COR-L47 (cell line): Measurements from ENCODE around the gene GPC2.

Experiments used
- DNase-seq: peaks from one replicate; lab custom pipeline; 2025; lab: John Stamatoyannopoulos, UW

Gene GPC2

GRCh38 chr7:100169147-100169850 lies 7.9 kb downstream of the GPC2 start:
- DNase-seq, result peak; percentile 10

- DNase-seq, result no peak
Measured at GRCh38 chr7:100167912-100168323, 9.3 kb downstream of the GPC2 start.

GRCh38 chr7:100166970-100167911 lies 9.9 kb downstream of the GPC2 start:
- DNase-seq, result no peak

GRCh38 chr7:100166317-100166940 lies 10.8 kb downstream of the GPC2 start:
- DNase-seq, result no peak

GRCh38 chr7:100163871-100164270 lies 13.3 kb downstream of the GPC2 start:
- DNase-seq, result no peak

- no peak for DNase-seq
Measured at GRCh38 chr7:100163006-100163531, 14.1 kb downstream of the GPC2 start.

- no peak for DNase-seq
Measured at GRCh38 chr7:100160067-100160466, 17.1 kb downstream of the GPC2 start.

- no peak for DNase-seq
Measured at GRCh38 chr7:100159099-100159623, 18.0 kb downstream of the GPC2 start.

GRCh38 chr7:100158229-100159098 lies 18.7 kb downstream of the GPC2 start, which contains the start of gene TRAPPC14:
Gene TRAPPC14, minus strand, starts transcription at chr7:100158723. Its CDS starts 224 bp downstream, at chr7:100158499.
- DNase-seq, result peak; percentile 75

GRCh38 chr7:100157334-100158228 lies 19.6 kb downstream of the GPC2 start:
- DNase-seq, result no peak

GRCh38 chr7:100157069-100157333 lies 20.2 kb downstream of the GPC2 start:
- DNase-seq, result no peak

GRCh38 chr7:100156331-100157068 lies 20.7 kb downstream of the GPC2 start:
- no peak for DNase-seq

GRCh38 chr7:100155553-100156317 lies 21.4 kb downstream of the GPC2 start:
- no peak for DNase-seq

- no peak for DNase-seq
Measured at GRCh38 chr7:100154651-100155491, 22.3 kb downstream of the GPC2 start.

- DNase-seq, result no peak
Measured at GRCh38 chr7:100153708-100154535, 23.3 kb downstream of the GPC2 start.

GRCh38 chr7:100152937-100153666 lies 24.1 kb downstream of the GPC2 start:
- no peak for DNase-seq
